ENCODE measurements around the gene IHH.

Gene IHH

GRCh38 chr2:219009294-219009693, 51.4 kb downstream of the IHH start:
- no peak for TF ChIP-seq CTCF (IDR thresholded peaks at IDR 0.05; ENCODE audit: low read depth, low read length, missing control alignments)
- no peak for DNase-seq (ENCODE audit: extremely low read depth, low read depth)
- no peak overlapping the region for H3K4me3 ChIP-seq (replicated peaks; ENCODE audit: low read depth, low read length)

All from HFF-Myc (cell line).